ENCODE results near the gene TRAT1.

Gene TRAT1

DNA sequence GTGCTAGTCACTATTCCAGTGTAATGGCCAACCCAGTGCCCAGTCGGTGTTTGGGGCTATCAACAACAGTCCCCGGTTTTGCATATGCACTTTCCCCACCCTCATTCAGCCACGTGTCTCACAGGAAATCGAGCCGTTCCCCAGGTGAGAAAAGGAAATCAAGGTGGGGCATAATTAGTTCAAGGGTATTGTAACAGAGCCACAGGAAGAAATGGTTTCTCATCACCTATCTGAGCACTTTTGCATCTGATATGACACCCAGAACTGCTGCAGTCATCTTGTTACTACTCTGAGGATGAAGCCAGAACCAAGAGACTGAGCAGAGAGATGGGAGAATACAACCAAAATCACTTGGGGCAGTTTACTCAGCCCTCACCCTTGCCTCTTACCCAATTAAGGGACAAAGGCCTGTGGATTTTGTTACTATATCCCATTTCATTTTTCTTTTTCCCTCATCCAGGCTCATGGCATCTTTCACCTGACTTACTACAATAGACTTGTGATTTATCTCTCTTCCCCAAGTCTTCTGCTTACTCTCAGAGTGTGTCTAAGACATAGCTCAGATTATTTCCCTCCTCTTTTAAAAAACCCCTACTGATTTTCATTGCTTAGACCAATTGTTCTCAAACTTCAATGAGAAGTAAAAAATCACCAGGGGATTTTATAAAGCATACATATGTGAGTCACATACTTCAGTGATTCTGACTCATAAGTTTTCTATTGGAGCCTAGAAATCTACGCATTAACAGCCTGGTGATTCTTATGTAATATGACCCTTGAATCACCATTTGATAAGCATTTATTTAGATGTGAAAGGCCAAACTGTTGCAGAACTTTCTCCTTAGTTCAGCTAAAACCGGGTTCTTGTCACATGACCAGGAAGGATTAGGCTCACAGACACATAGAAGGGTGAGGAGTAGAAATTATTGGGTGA, 40.5 kb downstream of the TRAT1 start:
- Histone ChIP-seq H3K27me3 (ENCODE audit: insufficient read depth, low read length) (no peaks in the 10 kb centered on the region), H3K9me3 (ENCODE audit: insufficient read depth, low read depth, low read length) (peaks cover 5% of the 10 kb centered on the region; the same call in 1 of the 2 replicates), H3K4me1 (ENCODE audit: insufficient read depth, low read length) (peaks cover 9% of the 10 kb centered on the region), H3K36me3 (ENCODE audit: insufficient read depth, low read length) (no peaks in the 10 kb centered on the region), H3K9ac (ENCODE audit: low read depth, low read length) (no peak overlapping the region), H3K27ac (ENCODE audit: low read depth, low read length) (no peak overlapping the region), H3K4me3 (ENCODE audit: low read length) (no peak overlapping the region)
- WGBS = 77% methylated on average over 7 of the region's 7 CpGs

DNA sequence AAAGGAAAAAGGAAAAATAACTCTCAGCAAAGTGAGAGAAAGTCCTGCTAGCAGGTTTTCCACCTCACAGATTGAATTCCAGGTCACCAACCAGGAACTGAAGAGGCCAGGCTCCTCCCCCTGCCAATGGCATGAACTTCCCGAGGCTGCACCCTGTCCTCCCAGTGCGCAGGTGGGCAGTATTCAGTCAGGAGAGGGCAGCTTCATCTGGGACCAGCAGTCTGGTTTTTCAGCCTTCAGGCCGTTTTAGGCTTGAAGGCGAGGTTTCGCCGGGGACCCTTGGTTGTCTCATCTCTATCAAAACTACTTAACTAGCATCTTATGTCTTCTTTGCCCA, 41.2 kb downstream of the TRAT1 start:
- Histone ChIP-seq H3K36me3 (ENCODE audit: insufficient read depth, low read length) (no peaks in the 10 kb centered on the region), H3K9ac (ENCODE audit: low read depth, low read length) (no peak overlapping the region), H3K4me3 (ENCODE audit: low read length) (no peak overlapping the region), H3K9me3 (ENCODE audit: insufficient read depth, low read depth, low read length) (peaks cover 5% of the 10 kb centered on the region; the same call in 1 of the 2 replicates), H3K27ac (ENCODE audit: low read depth, low read length) (no peak overlapping the region), H3K27me3 (ENCODE audit: insufficient read depth, low read length) (no peaks in the 10 kb centered on the region), H3K4me1 (ENCODE audit: insufficient read depth, low read length) (peaks cover 9% of the 10 kb centered on the region)
- 95% methylated on average over 6 of the region's 6 CpGs for WGBS

DNA sequence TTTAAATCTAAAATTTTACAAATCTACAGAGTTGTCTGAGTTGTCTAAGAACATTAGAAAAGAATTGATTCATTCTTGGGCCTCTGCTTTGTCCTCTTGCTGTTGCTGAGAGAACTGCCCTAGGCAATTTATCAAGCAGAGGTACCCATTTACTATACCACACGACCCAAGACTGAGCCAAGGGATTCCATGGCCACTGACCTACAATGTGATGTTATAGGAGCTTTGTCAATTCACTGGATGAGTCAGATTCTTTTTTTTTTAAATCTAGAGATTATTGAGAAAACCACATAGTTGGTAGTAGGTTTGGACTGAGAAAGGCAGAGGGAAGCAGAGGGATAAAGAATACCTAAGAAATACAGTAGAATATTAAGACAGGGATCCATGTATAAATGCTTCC, 55.3 kb downstream of the TRAT1 start:
- no peak overlapping the region for H3K4me3 ChIP-seq (ENCODE audit: low read length)
- no peaks in the 10 kb centered on the region for H3K4me1 ChIP-seq (ENCODE audit: insufficient read depth, low read length)
- no peak overlapping the region for H3K27ac ChIP-seq (ENCODE audit: low read depth, low read length)
- WGBS = 67% methylated on average over 1 of the region's 1 CpG
- H3K27me3 ChIP-seq (ENCODE audit: insufficient read depth, low read length) = no peaks in the 10 kb centered on the region
- no peaks in the 10 kb centered on the region for H3K36me3 ChIP-seq (ENCODE audit: insufficient read depth, low read length)
- no peak overlapping the region for H3K9ac ChIP-seq (ENCODE audit: low read depth, low read length)
- no peaks in the 10 kb centered on the region for H3K9me3 ChIP-seq (ENCODE audit: insufficient read depth, low read depth, low read length)

DNA sequence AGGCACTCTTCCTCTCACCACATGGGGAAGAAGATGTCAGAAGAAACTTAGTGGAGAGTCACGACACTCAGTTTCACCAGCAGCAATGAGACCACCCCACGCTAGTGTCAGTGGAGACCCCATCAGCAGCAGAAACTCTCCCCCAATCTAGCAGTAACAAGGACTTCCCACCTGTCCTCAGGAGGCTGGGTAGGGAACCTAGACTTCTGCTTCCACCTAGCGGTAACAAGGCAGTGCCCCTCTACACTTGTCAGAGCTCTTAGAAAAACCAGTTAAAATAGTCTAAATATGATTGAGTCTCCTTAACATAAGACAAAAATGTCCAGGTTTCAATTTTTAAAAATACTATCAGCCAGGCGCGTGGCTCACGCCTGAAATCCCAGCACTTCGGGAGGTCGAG, 57.3 kb downstream of the TRAT1 start:
- Histone ChIP-seq H3K36me3 (ENCODE audit: insufficient read depth, low read length) (no peaks in the 10 kb centered on the region), H3K27me3 (ENCODE audit: insufficient read depth, low read length) (no peaks in the 10 kb centered on the region), H3K9me3 (ENCODE audit: insufficient read depth, low read depth, low read length) (no peaks in the 10 kb centered on the region), H3K4me1 (ENCODE audit: insufficient read depth, low read length) (no peaks in the 10 kb centered on the region), H3K27ac (ENCODE audit: low read depth, low read length) (no peak overlapping the region), H3K9ac (ENCODE audit: low read depth, low read length) (no peak overlapping the region), H3K4me3 (ENCODE audit: low read length) (no peak overlapping the region)
- 84% methylated on average over 8 of the region's 8 CpGs for WGBS

- Histone ChIP-seq H3K27me3 (ENCODE audit: insufficient read depth, low read length) (no peaks in the 10 kb centered on the region), H3K27ac (ENCODE audit: low read depth, low read length) (no peak overlapping the region), H3K4me1 (ENCODE audit: insufficient read depth, low read length) (peaks cover 5% of the 10 kb centered on the region), H3K36me3 (ENCODE audit: insufficient read depth, low read length) (no peaks in the 10 kb centered on the region), H3K9me3 (ENCODE audit: insufficient read depth, low read depth, low read length) (no peaks in the 10 kb centered on the region), H3K9ac (ENCODE audit: low read depth, low read length) (no peak overlapping the region), H3K4me3 (ENCODE audit: low read length) (no peak overlapping the region)
Observed at GRCh38 chr3:108882762-108883161, 60.2 kb downstream of the TRAT1 start.

DNA sequence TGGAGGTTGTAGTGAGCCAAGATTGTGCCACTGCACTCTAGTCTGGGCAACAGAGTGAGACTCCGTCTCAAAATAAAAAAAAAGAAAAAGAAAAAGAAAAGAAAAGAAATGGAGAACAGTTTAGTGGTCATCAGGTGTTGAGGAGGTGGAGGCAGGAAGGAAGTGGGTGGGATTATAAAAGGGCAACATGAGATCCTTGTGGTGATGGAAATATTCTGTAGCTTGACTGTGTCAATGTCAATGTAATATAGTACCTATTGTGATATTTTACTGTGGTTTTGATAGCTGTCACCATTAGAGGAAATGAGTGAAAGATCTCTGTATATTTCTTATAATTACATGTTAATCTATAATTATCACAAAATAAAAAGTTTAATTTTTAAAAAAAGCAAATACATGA, 60.8 kb downstream of the TRAT1 start:
- Histone ChIP-seq H3K9me3 (ENCODE audit: insufficient read depth, low read depth, low read length) (no peaks in the 10 kb centered on the region), H3K4me3 (ENCODE audit: low read length) (no peak overlapping the region), H3K36me3 (ENCODE audit: insufficient read depth, low read length) (no peaks in the 10 kb centered on the region), H3K27ac (ENCODE audit: low read depth, low read length) (no peak overlapping the region), H3K9ac (ENCODE audit: low read depth, low read length) (no peak overlapping the region), H3K27me3 (ENCODE audit: insufficient read depth, low read length) (no peaks in the 10 kb centered on the region), H3K4me1 (ENCODE audit: insufficient read depth, low read length) (peaks cover 8% of the 10 kb centered on the region)
- 83% methylated on average over 1 of the region's 1 CpG for WGBS

- no peak overlapping the region for H3K27ac ChIP-seq (ENCODE audit: low read depth, low read length)
- H3K36me3 ChIP-seq (ENCODE audit: insufficient read depth, low read length) = no peaks in the 10 kb centered on the region
- H3K27me3 ChIP-seq (ENCODE audit: insufficient read depth, low read length) = no peaks in the 10 kb centered on the region
- H3K4me1 ChIP-seq (ENCODE audit: insufficient read depth, low read length) = peaks cover 8% of the 10 kb centered on the region
- WGBS = 92% methylated on average over 4 of the region's 4 CpGs
- no peak overlapping the region for H3K4me3 ChIP-seq (ENCODE audit: low read length)
- no peaks in the 10 kb centered on the region for H3K9me3 ChIP-seq (ENCODE audit: insufficient read depth, low read depth, low read length)
- no peak overlapping the region for H3K9ac ChIP-seq (ENCODE audit: low read depth, low read length)
Observed at GRCh38 chr3:108887121-108887520, 64.5 kb downstream of the TRAT1 start.

GRCh38 chr3:108887777-108888176, 65.2 kb downstream of the TRAT1 start:
- Histone ChIP-seq H3K9me3 (ENCODE audit: insufficient read depth, low read depth, low read length) (no peaks in the 10 kb centered on the region), H3K4me1 (ENCODE audit: insufficient read depth, low read length) (peaks cover 8% of the 10 kb centered on the region), H3K4me3 (ENCODE audit: low read length) (no peak overlapping the region), H3K27me3 (ENCODE audit: insufficient read depth, low read length) (no peaks in the 10 kb centered on the region), H3K9ac (ENCODE audit: low read depth, low read length) (no peak overlapping the region), H3K27ac (ENCODE audit: low read depth, low read length) (no peak overlapping the region), H3K36me3 (ENCODE audit: insufficient read depth, low read length) (no peaks in the 10 kb centered on the region)
- 85% methylated on average over 2 of the region's 2 CpGs for WGBS

- no peak overlapping the region for H3K9ac ChIP-seq (ENCODE audit: low read depth, low read length)
- no peaks in the 10 kb centered on the region for H3K9me3 ChIP-seq (ENCODE audit: insufficient read depth, low read depth, low read length)
- H3K27ac ChIP-seq (ENCODE audit: low read depth, low read length) = no peak overlapping the region
- no peak overlapping the region for H3K4me3 ChIP-seq (ENCODE audit: low read length)
- no peaks in the 10 kb centered on the region for H3K27me3 ChIP-seq (ENCODE audit: insufficient read depth, low read length)
- WGBS = 91% methylated on average over 3 of the region's 3 CpGs
- peaks cover 8% of the 10 kb centered on the region for H3K4me1 ChIP-seq (ENCODE audit: insufficient read depth, low read length)
- H3K36me3 ChIP-seq (ENCODE audit: insufficient read depth, low read length) = no peaks in the 10 kb centered on the region
Observed at GRCh38 chr3:108891833-108892232, 69.2 kb downstream of the TRAT1 start.

GRCh38 chr3:108894981-108895380, 72.4 kb downstream of the TRAT1 start:
- WGBS = 97% methylated on average over 5 of the region's 5 CpGs
- no peak overlapping the region for H3K4me3 ChIP-seq (ENCODE audit: low read length)

GRCh38 chr3:108897883-108898282, 75.3 kb downstream of the TRAT1 start:
- no peaks in the 10 kb centered on the region for H3K4me1 ChIP-seq (ENCODE audit: insufficient read depth, low read length)
- no peak overlapping the region for H3K27ac ChIP-seq (ENCODE audit: low read depth, low read length)
- 97% methylated on average over 3 of the region's 3 CpGs for WGBS
- no peak overlapping the region for H3K4me3 ChIP-seq (ENCODE audit: low read length)
- H3K27me3 ChIP-seq (ENCODE audit: insufficient read depth, low read length) = no peaks in the 10 kb centered on the region
- no peaks in the 10 kb centered on the region for H3K9me3 ChIP-seq (ENCODE audit: insufficient read depth, low read depth, low read length)
- no peaks in the 10 kb centered on the region for H3K36me3 ChIP-seq (ENCODE audit: insufficient read depth, low read length)
- H3K9ac ChIP-seq (ENCODE audit: low read depth, low read length) = no peak overlapping the region

More at GRCh38 chr3:108894981-108895380, 72.4 kb downstream of the TRAT1 start:
- H3K9me3 ChIP-seq (ENCODE audit: insufficient read depth, low read depth, low read length) = no peaks in the 10 kb centered on the region
- no peaks in the 10 kb centered on the region for H3K4me1 ChIP-seq (ENCODE audit: insufficient read depth, low read length)
- no peak overlapping the region for H3K27ac ChIP-seq (ENCODE audit: low read depth, low read length)
- no peak overlapping the region for H3K9ac ChIP-seq (ENCODE audit: low read depth, low read length)
- H3K27me3 ChIP-seq (ENCODE audit: insufficient read depth, low read length) = no peaks in the 10 kb centered on the region
- no peaks in the 10 kb centered on the region for H3K36me3 ChIP-seq (ENCODE audit: insufficient read depth, low read length)

All from HUES64 (cell line).